SK-N-SH treated with all-trans-retinoic acid at 6 μM for 48 hours (cell line): ENCODE data around the gene BMERB1.

ENCODE experiments used
- ATAC-seq: fragments of 200-7000 bp; cut with Tn5 transposase; 3 replicates; pipeline ENCODE4 v1.9.1; 2020; ENCODE audit warnings: mild to moderate bottlenecking, moderate library complexity
- ARNTL ChIP-seq: fragments of 450-650 bp; formaldehyde crosslinking; IDR thresholded peaks from 2 replicates; pipeline ENCODE4 v1.5.0; 2020; ENCODE audit warnings: low read depth, mild to moderate bottlenecking, moderate library complexity, borderline replicate concordance
- BACH2 ChIP-seq: fragments of 250-450 bp; sonication (Bioruptor Pico); IDR thresholded peaks from 2 replicates; pipeline ENCODE4 v1.9.0; 2021; ENCODE audit warnings: mild to moderate bottlenecking, borderline replicate concordance
- CREB5 ChIP-seq: fragments of 250-450 bp; sonication (Bioruptor Pico); IDR thresholded peaks from 2 replicates; pipeline ENCODE4 v1.5.1; 2020; ENCODE audit warnings: low read depth, mild to moderate bottlenecking, moderate library complexity
- CSDC2 ChIP-seq: fragments of 250-450 bp; sonication (Bioruptor Pico); IDR thresholded peaks from 2 replicates; pipeline ENCODE4 v1.5.0; 2020; ENCODE audit warnings: mild to moderate bottlenecking, moderate library complexity
- CSRNP3 ChIP-seq: fragments of 250-450 bp; sonication (Bioruptor Pico); IDR thresholded peaks from 2 replicates; pipeline ENCODE4 v1.5.1; 2021; ENCODE audit warnings: mild to moderate bottlenecking, moderate library complexity
- GLIS3 ChIP-seq: fragments of 250-450 bp; sonication (Bioruptor Pico); IDR thresholded peaks from 2 replicates; pipeline ENCODE4 v1.5.0; 2020; ENCODE audit warnings: mild to moderate bottlenecking, moderate library complexity
- OSR1 ChIP-seq: fragments of 250-450 bp; sonication (Bioruptor Pico); IDR thresholded peaks from 2 replicates; pipeline ENCODE4 v1.8.0; 2022; ENCODE audit warnings: moderate library complexity, mild to moderate bottlenecking, inconsistent platforms
- PATZ1 ChIP-seq: fragments of 250-450 bp; sonication (Bioruptor Pico); IDR thresholded peaks from 2 replicates; pipeline ENCODE4 v1.8.0; 2020; ENCODE audit warnings: mild to moderate bottlenecking, moderate library complexity, borderline replicate concordance
- POU6F1 ChIP-seq: fragments of 250-450 bp; sonication (Bioruptor Pico); IDR thresholded peaks from 2 replicates; pipeline ENCODE4 v1.8.0; 2021; ENCODE audit warnings: low read depth, mild to moderate bottlenecking, moderate library complexity, borderline replicate concordance
- PPARA ChIP-seq: fragments of 250-450 bp; sonication (Bioruptor Pico); IDR thresholded peaks from 2 replicates; pipeline ENCODE4 v1.5.0; 2020; ENCODE audit warnings: mild to moderate bottlenecking, borderline replicate concordance
- RARB ChIP-seq: fragments of 250-450 bp; sonication (Bioruptor Pico); IDR thresholded peaks from 2 replicates; pipeline ENCODE4 v1.8.0; 2021; ENCODE audit warnings: mild to moderate bottlenecking, moderate library complexity
- SNAI2 ChIP-seq: fragments of 250-450 bp; sonication (Bioruptor Pico); IDR thresholded peaks from 2 replicates; pipeline ENCODE4 v1.5.0; 2020; ENCODE audit warnings: mild to moderate bottlenecking, moderate library complexity
- TCF4 ChIP-seq: fragments of 250-450 bp; sonication (Bioruptor Pico); IDR thresholded peaks from 2 replicates; pipeline ENCODE4 v1.8.0; 2021; ENCODE audit warnings: mild to moderate bottlenecking, moderate library complexity, borderline replicate concordance
- TSHZ2 ChIP-seq: fragments of 250-450 bp; sonication (Bioruptor Pico); IDR thresholded peaks from 2 replicates; pipeline ENCODE4 v1.5.0; 2020; ENCODE audit warnings: mild to moderate bottlenecking, moderate library complexity
- ZC3H10 ChIP-seq: fragments of 250-450 bp; sonication (Bioruptor Pico); IDR thresholded peaks from 2 replicates; pipeline ENCODE4 v1.5.1; 2021; ENCODE audit warnings: mild to moderate bottlenecking, moderate library complexity
- ZFP3 ChIP-seq: fragments of 250-450 bp; sonication (Bioruptor Pico); IDR thresholded peaks from 2 replicates; pipeline ENCODE4 v1.5.0; 2020; ENCODE audit warnings: mild to moderate bottlenecking, moderate library complexity
- ZFP30 ChIP-seq: fragments of 450-650 bp; formaldehyde crosslinking; IDR thresholded peaks from 2 replicates; pipeline ENCODE4 v1.5.0; 2022; ENCODE audit warnings: mild to moderate bottlenecking, moderate library complexity
- ZNF565 ChIP-seq: fragments of 450-650 bp; formaldehyde crosslinking; conservative IDR thresholded peaks from 2 replicates; pipeline ENCODE4 v1.5.0; 2020; ENCODE audit warnings: low read depth, mild to moderate bottlenecking, moderate library complexity
- ZNF70 ChIP-seq: fragments of 450-650 bp; formaldehyde crosslinking; IDR thresholded peaks from 2 replicates; pipeline ENCODE4 v1.5.0; 2020; ENCODE audit warnings: mild to moderate bottlenecking, moderate library complexity
- ZNF8 ChIP-seq: fragments of 450-650 bp; formaldehyde crosslinking; IDR thresholded peaks from 2 replicates; pipeline ENCODE4 v1.5.0; 2020; ENCODE audit warnings: mild to moderate bottlenecking, moderate library complexity

BMERB1 gene

GRCh38 chr16:15507301-15507958 is 73.0 kb downstream of the BMERB1 start:
- no peak for ATAC-seq
- no peak for TF ChIP-seq TSHZ2 (CRISPR knock-in tag)
- TF ChIP-seq CSRNP3 (CRISPR knock-in tag) = no peak
- no peak for TF ChIP-seq ZFP30 (CRISPR knock-in tag)
- TF ChIP-seq OSR1 (CRISPR knock-in tag) = no peak
- TF ChIP-seq ARNTL = no peak
- TF ChIP-seq GLIS3 (CRISPR knock-in tag) = no peak
- TF ChIP-seq RARB (CRISPR knock-in tag) = no peak
- TF ChIP-seq ZFP3 (CRISPR knock-in tag) = no peak
- no peak for TF ChIP-seq ZNF70
- no peak for TF ChIP-seq POU6F1 (CRISPR knock-in tag)
- no peak for TF ChIP-seq CSDC2 (CRISPR knock-in tag)
- no peak for TF ChIP-seq SNAI2
- no peak for TF ChIP-seq BACH2 (CRISPR knock-in tag)
- TF ChIP-seq ZNF8 (CRISPR knock-in tag) = no peak
- no peak for TF ChIP-seq PPARA

GRCh38 chr16:15507959-15508627 is 73.7 kb downstream of the BMERB1 start:
- TF ChIP-seq POU6F1 (CRISPR knock-in tag) (no peak), ARNTL (no peak), BACH2 (CRISPR knock-in tag) (no peak), CREB5 (no peak), RARB (CRISPR knock-in tag) (no peak), ZNF8 (CRISPR knock-in tag) (no peak), ZNF565 (no peak), OSR1 (CRISPR knock-in tag) (no peak), ZFP30 (CRISPR knock-in tag) (no peak), ZNF70 (no peak), PPARA (no peak), ZFP3 (CRISPR knock-in tag) (no peak), CSDC2 (CRISPR knock-in tag) (no peak), GLIS3 (CRISPR knock-in tag) (no peak), PATZ1 (no peak), ZC3H10 (CRISPR knock-in tag) (no peak), SNAI2 (no peak), CSRNP3 (CRISPR knock-in tag) (no peak), TSHZ2 (CRISPR knock-in tag) (no peak), TCF4 (CRISPR knock-in tag) (no peak)
- ATAC-seq = no peak
